Mesothelial cell of epicardium (in vitro differentiated cells): ENCODE measurements around the gene DENND1C. TPM values are rescaled to one million over a fixed set of nuclear protein-coding genes. Genes with fewer than 3 reads are reported as not detected.
A peak's percentile ranks its signal among the peaks of the same experiment; 100 is the strongest.

ENCODE experiments used
- DNase-seq, 2 experiments: peaks; one replicate each; pipeline ENCODE4 v3.0.0; 2021; ENCODE audit warnings: low spot score in 2 of 2; ENCODE audit not compliant: unreplicated experiment in 2 of 2
- H3K27ac Mint-ChIP-seq: 2 replicates; pipeline ENCODE4 v1.8.0; 2021; ENCODE audit warnings: mixed read lengths
- H3K27me3 Mint-ChIP-seq: 2 replicates; pipeline ENCODE4 v1.8.0; 2021; ENCODE audit warnings: low read depth, mixed read lengths
- H3K36me3 Mint-ChIP-seq: 2 replicates; pipeline ENCODE4 v1.8.0; 2021; ENCODE audit warnings: mixed read lengths
- H3K4me1 Mint-ChIP-seq: 2 replicates; pipeline ENCODE4 v1.8.0; 2021; ENCODE audit warnings: mixed read lengths
- H3K4me3 Mint-ChIP-seq: 2 replicates; pipeline ENCODE4 v1.8.0; 2021; ENCODE audit warnings: mild to moderate bottlenecking, moderate library complexity, mixed read lengths
- H3K9me3 Mint-ChIP-seq: 2 replicates; pipeline ENCODE4 v1.8.0; 2021; ENCODE audit warnings: mixed read lengths
- total RNA-seq: library from RNA; stranded (reverse); gene quantifications from 3 replicates; pipeline ENCODE4 v1.2.1, GENCODE V29; 2021
- TF ChIP-seq, protein P1 (sequence below): fragments of 200-600 bp; sonication (generic); IDR thresholded peaks from one replicate; pipeline ENCODE4 v1.5.0; 2021; ENCODE audit warnings: antibody characterized with exemption; ENCODE audit not compliant: unreplicated experiment

Gene DENND1C
- total RNA-seq, 1 donor from 2014 or later, result 0.63 TPM

DNA sequence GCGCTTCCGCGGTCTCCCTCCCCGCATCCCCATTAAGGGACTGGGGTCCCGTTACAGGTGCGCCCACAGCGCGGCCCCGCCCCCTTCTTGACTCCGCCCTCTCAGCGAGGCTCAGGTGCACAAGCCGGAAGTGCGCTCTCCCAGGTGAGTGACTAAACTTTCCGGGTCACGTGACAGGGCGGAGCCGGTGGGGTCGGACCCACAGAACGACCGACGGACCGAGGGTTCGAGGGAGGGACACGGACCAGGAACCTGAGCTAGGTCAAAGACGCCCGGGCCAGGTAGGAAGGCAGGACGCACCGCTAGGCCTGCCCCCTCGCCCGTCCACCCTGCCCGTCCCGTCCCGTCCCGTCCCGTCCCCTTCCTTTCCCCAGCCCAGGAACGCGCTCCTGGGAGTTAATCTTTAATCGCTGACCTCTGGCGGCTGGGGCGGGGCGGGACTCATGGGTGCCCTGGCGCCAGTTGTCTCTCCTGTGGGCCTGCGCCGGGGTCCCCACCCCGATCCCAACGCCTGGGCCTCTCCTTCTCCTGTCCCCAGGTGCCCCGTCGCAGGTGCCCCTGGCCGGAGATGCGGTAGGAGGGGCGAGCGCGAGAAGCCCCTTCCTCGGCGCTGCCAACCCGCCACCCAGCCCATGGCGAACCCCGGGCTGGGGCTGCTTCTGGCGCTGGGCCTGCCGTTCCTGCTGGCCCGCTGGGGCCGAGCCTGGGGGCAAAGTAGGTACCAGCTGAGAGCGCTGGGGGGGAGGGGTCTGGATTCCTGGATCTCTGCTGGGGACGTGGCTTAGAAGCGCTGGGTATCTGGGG, 17.3 kb downstream of the DENND1C start, which contains the start of gene CRB3:
CRB3 (plus strand) TSS at position 202 of the 804 bp plus-strand sequence; CDS start at position 633, 431 bp downstream.
- Mint-ChIP-seq H3K27me3 (peaks cover 37% of the 10 kb centered on the region), H3K4me1 (peaks cover 15% of the 10 kb centered on the region), H3K4me3 (peak within 1 kb of the TSS; percentile 80), H3K27ac (peak within 1 kb of the TSS; percentile 91), H3K36me3 (peaks cover 10% of the 10 kb centered on the region), H3K9me3 (no peaks in the 10 kb centered on the region)
- DNase-seq, result peak; percentile 70 to 78
- TF ChIP-seq, protein P1, sequence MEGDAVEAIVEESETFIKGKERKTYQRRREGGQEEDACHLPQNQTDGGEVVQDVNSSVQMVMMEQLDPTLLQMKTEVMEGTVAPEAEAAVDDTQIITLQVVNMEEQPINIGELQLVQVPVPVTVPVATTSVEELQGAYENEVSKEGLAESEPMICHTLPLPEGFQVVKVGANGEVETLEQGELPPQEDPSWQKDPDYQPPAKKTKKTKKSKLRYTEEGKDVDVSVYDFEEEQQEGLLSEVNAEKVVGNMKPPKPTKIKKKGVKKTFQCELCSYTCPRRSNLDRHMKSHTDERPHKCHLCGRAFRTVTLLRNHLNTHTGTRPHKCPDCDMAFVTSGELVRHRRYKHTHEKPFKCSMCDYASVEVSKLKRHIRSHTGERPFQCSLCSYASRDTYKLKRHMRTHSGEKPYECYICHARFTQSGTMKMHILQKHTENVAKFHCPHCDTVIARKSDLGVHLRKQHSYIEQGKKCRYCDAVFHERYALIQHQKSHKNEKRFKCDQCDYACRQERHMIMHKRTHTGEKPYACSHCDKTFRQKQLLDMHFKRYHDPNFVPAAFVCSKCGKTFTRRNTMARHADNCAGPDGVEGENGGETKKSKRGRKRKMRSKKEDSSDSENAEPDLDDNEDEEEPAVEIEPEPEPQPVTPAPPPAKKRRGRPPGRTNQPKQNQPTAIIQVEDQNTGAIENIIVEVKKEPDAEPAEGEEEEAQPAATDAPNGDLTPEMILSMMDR, result no peak

- peak; percentile 97 to 98 for DNase-seq
- Mint-ChIP-seq H3K27ac (peak overlapping the region; percentile 94), H3K4me3 (peak overlapping the region; percentile 87), H3K4me1 (peaks cover 26% of the 10 kb centered on the region), H3K36me3 (peaks cover 12% of the 10 kb centered on the region), H3K9me3 (peaks cover 2% of the 10 kb centered on the region), H3K27me3 (peaks cover 24% of the 10 kb centered on the region)
- TF ChIP-seq, protein P1, result peak; percentile 84
Measured at GRCh38 chr19:6460099-6460884, 21.3 kb downstream of the DENND1C start.

DNA sequence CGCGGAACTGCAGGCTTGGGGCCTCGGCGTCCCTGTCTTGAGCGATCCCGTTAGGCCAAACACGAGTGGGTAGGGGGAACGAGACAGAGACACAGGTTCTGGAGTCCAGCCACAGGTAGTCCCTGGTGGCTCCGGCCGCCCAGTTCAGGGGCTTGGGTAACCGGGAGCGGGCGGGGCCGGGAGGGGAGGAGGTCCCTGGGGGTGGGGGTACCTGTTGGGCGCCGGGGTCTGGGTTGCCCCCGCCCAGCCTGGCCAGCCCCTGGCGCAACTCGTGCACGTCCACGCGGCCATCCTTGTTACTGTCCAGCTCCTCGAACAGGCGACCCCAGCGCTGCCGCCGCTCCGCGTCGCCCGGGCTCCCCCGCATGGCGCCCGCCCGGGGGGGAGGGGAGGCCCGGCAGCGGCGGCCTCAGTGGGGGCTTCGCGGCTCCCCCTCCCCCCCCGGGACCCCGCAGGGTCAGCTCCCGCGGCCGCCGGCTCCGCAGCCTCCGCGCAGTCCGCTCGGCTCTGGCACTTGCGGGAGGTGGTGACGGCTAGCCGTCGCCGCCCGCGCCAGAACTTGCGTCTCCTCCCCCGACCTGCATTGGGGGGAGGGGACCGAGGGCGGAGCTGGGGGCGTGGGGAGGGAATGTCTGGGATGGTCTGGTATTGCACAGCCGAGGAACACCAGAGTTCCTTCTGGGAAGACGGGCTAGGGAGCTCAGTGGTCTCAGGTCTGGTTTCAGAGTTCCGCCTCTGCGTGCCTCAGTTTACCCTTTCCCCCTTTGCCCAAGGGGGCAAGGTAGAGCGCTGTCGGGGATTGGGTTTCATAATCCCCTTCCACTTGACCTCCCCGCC, 22.1 kb downstream of the DENND1C start, which contains the start of gene SLC25A23:
SLC25A23 (minus strand) TSS at position 531 of the 837 bp plus-strand sequence; CDS start at position 367, 164 bp downstream.
- peaks cover 16% of the 10 kb centered on the region for H3K27me3 Mint-ChIP-seq
- H3K4me3 Mint-ChIP-seq, result peak within 1 kb of the TSS; percentile 87
- TF ChIP-seq, protein P1, result no peak
- H3K4me1 Mint-ChIP-seq, result peaks cover 19% of the 10 kb centered on the region
- H3K9me3 Mint-ChIP-seq, result peaks cover 9% of the 10 kb centered on the region
- peaks cover 20% of the 10 kb centered on the region for H3K36me3 Mint-ChIP-seq
- peak; percentile 60 to 82 for DNase-seq
- peak within 1 kb of the TSS; percentile 94 for H3K27ac Mint-ChIP-seq

GRCh38 chr19:6458695-6459261, 22.8 kb downstream of the DENND1C start:
- Mint-ChIP-seq H3K36me3 (peaks cover 27% of the 10 kb centered on the region), H3K9me3 (peaks cover 9% of the 10 kb centered on the region), H3K4me3 (peak overlapping the region; percentile 84), H3K27me3 (peaks cover 13% of the 10 kb centered on the region), H3K4me1 (peaks cover 15% of the 10 kb centered on the region), H3K27ac (peak overlapping the region; percentile 68)
- no peak for DNase-seq
- TF ChIP-seq, protein P1, result no peak
